Stimulated activated CD4-positive, alpha-beta T cell treated with anti-CD3 and anti-CD28 coated beads, Interleukin-4, amount 100 ng/mL, for 24 hours (primary cell): ENCODE results near the gene RHBDF1.
"Not testable (repeated sequence)": the region's sequence is repeated elsewhere in the genome, so short reads cannot be mapped to it uniquely, and the experiment has no call there.

Source experiments
- DNase-seq: peaks from one replicate; pipeline ENCODE4 v3.0.0-alpha.2; 2020

RHBDF1 gene

GRCh38 chr16:33877-34647 is 38.4 kb downstream of the RHBDF1 start:
- no peak for DNase-seq

GRCh38 chr16:33154-33876 is 39.1 kb downstream of the RHBDF1 start:
- DNase-seq: not testable (repeated sequence)

DNA sequence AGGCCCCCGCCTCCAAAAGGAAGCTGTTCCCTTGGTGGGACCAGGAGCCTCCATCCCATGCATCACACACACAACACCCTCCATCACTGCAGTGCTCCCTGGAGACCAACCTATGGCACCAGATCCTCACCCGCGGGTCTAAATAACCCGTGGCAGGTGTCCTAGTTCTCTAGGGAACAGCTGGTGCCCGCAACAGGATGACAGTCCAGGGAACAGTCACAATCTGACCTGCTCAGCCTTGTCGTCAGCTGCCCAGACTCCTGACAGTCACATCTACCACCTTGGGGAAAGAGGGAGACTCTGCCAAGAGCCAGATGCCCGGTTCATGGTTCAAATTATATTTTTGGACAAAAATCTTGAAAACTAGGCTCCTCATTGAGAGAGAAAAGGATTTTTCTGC is 41.8 kb downstream of the RHBDF1 start:
- not testable (repeated sequence) for DNase-seq

DNA sequence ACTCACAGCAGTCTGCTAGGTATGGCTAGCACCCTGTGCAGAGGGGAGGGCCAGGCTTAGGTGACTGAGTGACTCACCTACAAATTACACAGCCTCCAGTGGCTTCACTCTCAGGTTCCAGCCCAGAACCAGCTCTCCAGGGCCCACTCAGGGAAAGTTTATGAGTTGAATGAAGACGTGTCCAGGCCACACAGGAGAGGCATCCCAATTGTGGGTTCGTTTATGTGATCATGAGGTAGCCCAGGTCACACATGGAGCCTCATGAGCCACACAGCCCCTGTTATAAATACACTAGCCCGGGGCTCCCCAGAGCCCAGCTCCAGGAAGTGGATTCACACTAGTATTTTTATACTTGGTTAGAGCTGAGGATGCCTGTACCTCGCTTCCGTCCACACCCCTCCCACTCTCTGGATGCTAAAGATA is 46.5 kb downstream of the RHBDF1 start:
- not testable (repeated sequence) for DNase-seq

- DNase-seq: not testable (repeated sequence)
Observed at GRCh38 chr16:24151-24550, 48.3 kb downstream of the RHBDF1 start.

- DNase-seq: not testable (repeated sequence)
Observed at GRCh38 chr16:20886-21285, 51.5 kb downstream of the RHBDF1 start.

- DNase-seq: not testable (repeated sequence)
Observed at GRCh38 chr16:17062-17765, 55.2 kb downstream of the RHBDF1 start.

GRCh38 chr16:10772-11171 is 61.7 kb downstream of the RHBDF1 start:
- DNase-seq: peak; percentile 88

- DNase-seq: no peak
Observed at GRCh38 chr16:9903-10665, 62.3 kb downstream of the RHBDF1 start.
